ENCODE measurements around the gene FAF1. TPM values are rescaled to one million over a fixed set of nuclear protein-coding genes. Genes with fewer than 3 reads are reported as not detected.
"Not testable (repeated sequence)": the region's sequence is repeated elsewhere in the genome, so short reads cannot be mapped to it uniquely, and the experiment has no call there.

The FAF1 gene
- total RNA-seq, 2 donors from 2014 or later = 25.5 to 68.6 TPM

GRCh38 chr1:50959303-50959912, 659 bp downstream of the FAF1 start:
- Histone ChIP-seq H3K27me3 (replicated peaks; ENCODE audit: insufficient read depth) (no peaks in the 10 kb centered on the region), H3K4me1 (ENCODE audit: control insufficient read depth in 1 of 2, low read depth in 2 of 2) (peaks cover 3 to 8% of the 10 kb centered on the region in 2 donors), H3K4me3 (peak overlapping the region; percentile 73), H3K9me3 (no peaks in the 10 kb centered on the region), H3K27ac (peak overlapping the region; percentile 65 to 72), H3K36me3 (no peaks in the 10 kb centered on the region)
- TF ChIP-seq CTCF (IDR thresholded peaks at IDR 0.05) = no peak
- peak; percentile 4 for ATAC-seq (ENCODE audit: insufficient number of reproducible peaks, low FRiP score, low read depth)
- DNase-seq (ENCODE audit: low spot score) = no peak

DNA sequence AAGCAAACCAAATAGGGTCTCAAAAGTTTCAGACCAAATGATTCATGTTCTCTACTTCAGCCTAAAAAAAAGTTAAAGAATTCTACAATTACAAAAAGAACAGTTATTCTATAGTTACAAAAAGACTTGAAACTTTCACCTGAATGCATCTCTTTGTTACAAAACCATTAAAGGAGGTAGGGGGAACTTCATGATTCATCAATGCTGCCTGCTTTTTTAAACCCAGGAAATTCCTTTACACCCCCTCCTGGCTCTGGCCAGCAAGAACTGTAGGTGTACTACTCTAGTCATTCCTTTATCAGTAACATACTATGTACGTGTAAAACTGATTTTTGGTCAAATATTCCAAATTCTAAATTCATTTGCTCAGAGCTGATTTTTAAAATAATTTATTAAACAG, 5.0 kb downstream of the FAF1 start:
- no peak for DNase-seq (ENCODE audit: low spot score)
- Histone ChIP-seq H3K9me3 (no peaks in the 10 kb centered on the region), H3K36me3 (no peaks in the 10 kb centered on the region), H3K27ac (no peak overlapping the region), H3K4me1 (ENCODE audit: control insufficient read depth in 1 of 2, low read depth in 2 of 2) (peaks cover 3 to 8% of the 10 kb centered on the region in 2 donors), H3K27me3 (replicated peaks; ENCODE audit: insufficient read depth) (no peaks in the 10 kb centered on the region), H3K4me3 (no peak overlapping the region)
- no peak for ATAC-seq (ENCODE audit: insufficient number of reproducible peaks, low FRiP score, low read depth)
- TF ChIP-seq CTCF (IDR thresholded peaks at IDR 0.05) = no peak

DNA sequence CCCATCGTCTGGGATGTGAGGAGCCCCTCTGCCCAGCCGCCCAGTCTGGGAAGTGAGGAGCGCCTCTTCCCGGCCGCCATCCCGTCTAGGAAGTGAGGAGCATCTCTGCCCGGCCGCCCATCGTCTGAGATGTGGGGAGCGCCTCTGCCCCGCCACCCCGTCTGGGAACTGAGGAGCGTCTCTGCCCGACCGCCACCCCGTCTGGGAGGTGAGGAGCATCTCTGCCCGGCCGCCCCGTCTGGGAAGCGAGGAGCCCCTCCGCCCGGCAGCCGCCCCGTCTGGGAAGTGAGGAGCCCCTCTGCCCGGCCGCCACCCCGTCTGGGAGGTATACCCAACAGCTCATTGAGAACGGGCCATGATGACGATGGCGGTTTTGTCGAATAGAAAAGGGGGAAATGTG, 7.5 kb downstream of the FAF1 start:
- H3K9me3 ChIP-seq; H3K4me1 ChIP-seq (ENCODE audit: control insufficient read depth in 1 of 2, low read depth in 2 of 2): not testable (repeated sequence)

GRCh38 chr1:50950396-50950795, 9.7 kb downstream of the FAF1 start:
- TF ChIP-seq CTCF (IDR thresholded peaks at IDR 0.05) = no peak
- Histone ChIP-seq H3K9me3 (no peaks in the 10 kb centered on the region), H3K27me3 (replicated peaks; ENCODE audit: insufficient read depth) (no peaks in the 10 kb centered on the region), H3K4me3 (no peak overlapping the region), H3K4me1 (ENCODE audit: control insufficient read depth in 1 of 2, low read depth in 2 of 2) (no peaks in the 10 kb centered on the region), H3K36me3 (no peaks in the 10 kb centered on the region), H3K27ac (no peak overlapping the region)
- ATAC-seq (ENCODE audit: insufficient number of reproducible peaks, low FRiP score, low read depth) (no peak), DNase-seq (ENCODE audit: low spot score) (no peak)

More for the DNA sequence above, 7.5 kb downstream of the FAF1 start:
- ATAC-seq (ENCODE audit: insufficient number of reproducible peaks, low FRiP score, low read depth); DNase-seq (ENCODE audit: low spot score); H3K4me3 ChIP-seq; H3K27ac ChIP-seq; H3K27me3 ChIP-seq (replicated peaks; ENCODE audit: insufficient read depth); H3K36me3 ChIP-seq: not testable (repeated sequence)

DNA sequence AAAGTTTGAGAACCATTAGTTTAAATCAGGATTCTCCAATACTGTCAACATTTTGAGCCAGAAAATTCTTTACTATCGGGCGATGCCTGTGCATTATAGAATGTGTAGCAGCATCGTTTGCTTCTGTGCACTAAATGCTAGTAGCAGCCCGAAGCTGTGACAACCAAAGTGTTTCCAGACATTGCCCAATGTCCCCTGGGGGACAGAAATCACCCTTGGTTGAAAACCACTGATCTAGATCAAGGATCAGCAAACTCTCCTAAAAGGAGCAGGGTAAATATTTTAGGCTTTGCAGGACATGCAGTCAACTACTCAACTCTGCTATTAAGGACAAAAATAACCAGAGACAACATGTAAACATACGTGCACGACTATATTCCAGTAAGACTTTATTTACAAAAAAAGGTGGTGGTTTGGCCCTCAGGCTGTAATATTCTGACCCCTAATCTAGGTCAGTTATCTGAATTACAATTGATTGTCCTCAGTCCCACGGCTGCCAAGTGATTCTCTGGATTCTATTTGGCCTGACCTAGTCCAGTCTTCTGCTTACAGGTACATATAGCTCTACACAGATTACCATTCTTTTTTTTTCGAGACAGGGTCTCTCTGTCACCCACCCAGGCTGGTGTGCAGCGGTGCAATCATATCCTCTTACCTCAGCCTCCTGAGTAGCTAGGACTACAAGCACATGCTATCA, 10.6 kb downstream of the FAF1 start:
- no peak for DNase-seq (ENCODE audit: low spot score)
- Histone ChIP-seq H3K9me3 (no peaks in the 10 kb centered on the region), H3K27me3 (replicated peaks; ENCODE audit: insufficient read depth) (no peaks in the 10 kb centered on the region), H3K4me3 (no peak overlapping the region), H3K27ac (no peak overlapping the region), H3K4me1 (ENCODE audit: control insufficient read depth in 1 of 2, low read depth in 2 of 2) (no peaks in the 10 kb centered on the region), H3K36me3 (no peaks in the 10 kb centered on the region)
- TF ChIP-seq CTCF (IDR thresholded peaks at IDR 0.05) = no peak
- no peak for ATAC-seq (ENCODE audit: insufficient number of reproducible peaks, low FRiP score, low read depth)

All from thoracic aorta (tissue), 2 donors.